GM23338 (cell line): ENCODE results near the gene ARL8B. TPM values are rescaled to one million over a fixed set of nuclear protein-coding genes. Genes with fewer than 3 reads are reported as not detected.
A peak's percentile ranks its signal among the peaks of the same experiment; 100 is the strongest.

Source experiments
- ATAC-seq: fragments of 200-7000 bp; cut with Tn5 transposase; 3 replicates; pipeline ENCODE4 v1.9.1; 2020
- DNase-seq: peaks from one replicate; pipeline ENCODE4 v3.0.0-alpha.2; 2015; ENCODE audit warnings: low spot score
- H2AFZ ChIP-seq: fragments of 200-600 bp; sonication (generic); 2 replicates; pipeline ENCODE4 v1.8.0; 2016; ENCODE audit warnings: antibody characterized with exemption, mild to moderate bottlenecking, moderate library complexity
- H3F3A ChIP-seq: fragments of 200-600 bp; sonication (generic); replicated peaks from 2 replicates; pipeline ENCODE4 v1.8.0; 2017; ENCODE audit warnings: antibody characterized with exemption, mixed run types, low read depth
- H3K27ac ChIP-seq: fragments of 200-600 bp; sonication (generic); 2 replicates; pipeline ENCODE4 v1.6.1; 2016; ENCODE audit warnings: low read depth
- H3K27me3 ChIP-seq: fragments of 200-600 bp; sonication (generic); 2 replicates; pipeline ENCODE4 v1.8.0; 2016; ENCODE audit warnings: mild to moderate bottlenecking, mixed run types, moderate library complexity; ENCODE audit not compliant: insufficient read depth
- H3K36me3 ChIP-seq: fragments of 200-600 bp; sonication (generic); 2 replicates; pipeline ENCODE4 v1.8.0; 2016; ENCODE audit warnings: mild to moderate bottlenecking; ENCODE audit not compliant: insufficient read depth
- H3K4me1 ChIP-seq: fragments of 200-600 bp; sonication (generic); 2 replicates; pipeline ENCODE4 v1.8.0; 2016; ENCODE audit warnings: mild to moderate bottlenecking, moderate library complexity; ENCODE audit not compliant: insufficient read depth
- H3K4me2 ChIP-seq: fragments of 200-600 bp; sonication (generic); 2 replicates; pipeline ENCODE4 v1.7.1; 2017; ENCODE audit warnings: mixed run types
- H3K4me3 ChIP-seq: fragments of 200-600 bp; sonication (generic); 2 replicates; pipeline ENCODE4 v1.6.1; 2016; ENCODE audit warnings: mixed run types
- H3K79me2 ChIP-seq: fragments of 200-600 bp; sonication (generic); replicated peaks from 2 replicates; pipeline ENCODE4 v1.8.0; 2017; ENCODE audit warnings: mild to moderate bottlenecking; ENCODE audit not compliant: insufficient read depth
- H3K9me2 ChIP-seq: fragments of 200-600 bp; sonication (generic); 2 replicates; pipeline ENCODE4 v1.8.0; 2017; ENCODE audit not compliant: insufficient read depth
- H4K20me1 ChIP-seq: fragments of 200-600 bp; sonication (generic); replicated peaks from 2 replicates; pipeline ENCODE4 v1.8.0; 2017; ENCODE audit warnings: mild to moderate bottlenecking; ENCODE audit not compliant: insufficient read depth
- H3K27ac Mint-ChIP-seq: 2 replicates; pipeline ENCODE4 v1.8.0; 2020; ENCODE audit warnings: inconsistent platforms, mild to moderate bottlenecking, moderate library complexity, mixed read lengths
- H3K27me3 Mint-ChIP-seq: 3 replicates; pipeline ENCODE4 v1.8.0; 2022; ENCODE audit warnings: low read depth, mild to moderate bottlenecking, moderate library complexity, mixed read lengths, inconsistent platforms; ENCODE audit not compliant: insufficient read depth, poor library complexity
- H3K36me3 Mint-ChIP-seq: 3 replicates; pipeline ENCODE4 v1.8.0; 2021; ENCODE audit warnings: low read depth, mild to moderate bottlenecking, inconsistent platforms, moderate library complexity, mixed read lengths
- H3K4me1 Mint-ChIP-seq: 3 replicates; pipeline ENCODE4 v1.8.0; 2020; ENCODE audit warnings: mild to moderate bottlenecking, inconsistent platforms, mixed read lengths
- H3K4me3 Mint-ChIP-seq: 3 replicates; pipeline ENCODE4 v1.8.0; 2021; ENCODE audit warnings: moderate library complexity, mild to moderate bottlenecking, inconsistent platforms, mixed read lengths
- H3K9me3 Mint-ChIP-seq: 3 replicates; pipeline ENCODE4 v1.8.0; 2020; ENCODE audit warnings: moderate library complexity, mild to moderate bottlenecking, inconsistent platforms, mixed read lengths
- CREB1 ChIP-seq: fragments of 250-450 bp; sonication (Bioruptor Pico); IDR thresholded peaks from 2 replicates; pipeline ENCODE4 v1.5.0; 2020; ENCODE audit warnings: low read depth, mild to moderate bottlenecking, moderate library complexity
- EZH2 ChIP-seq: fragments of 200-600 bp; sonication (generic); IDR thresholded peaks from one replicate; pipeline ENCODE4 v1.8.0; 2017; ENCODE audit warnings: antibody characterized with exemption, mild to moderate bottlenecking, low read depth; ENCODE audit not compliant: unreplicated experiment
- EZH2phosphoT487 ChIP-seq: fragments of 200-600 bp; sonication (generic); IDR thresholded peaks from one replicate; pipeline ENCODE4 v1.8.1; 2018; ENCODE audit warnings: antibody characterized with exemption; ENCODE audit not compliant: unreplicated experiment
- JUNB ChIP-seq: IDR thresholded peaks from one replicate; pipeline ENCODE4 v1.6.1; 2016; ENCODE audit warnings: antibody characterized with exemption; ENCODE audit not compliant: unreplicated experiment
- NANOG ChIP-seq: IDR thresholded peaks from 2 replicates; pipeline ENCODE4 v1.6.1; 2016; ENCODE audit warnings: antibody characterized with exemption, borderline replicate concordance
- POLR2AphosphoS5 ChIP-seq: IDR thresholded peaks from 2 replicates; pipeline ENCODE4 v1.6.1; 2016; ENCODE audit warnings: antibody characterized with exemption, low read depth
- STAT1 ChIP-seq: IDR thresholded peaks from one replicate; pipeline ENCODE4 v1.6.1; 2016; ENCODE audit warnings: antibody characterized with exemption; ENCODE audit not compliant: unreplicated experiment
- ZNF114 ChIP-seq: fragments of 250-450 bp; sonication (Bioruptor Pico); IDR thresholded peaks from 2 replicates; pipeline ENCODE4 v1.5.0; 2020; ENCODE audit warnings: mild to moderate bottlenecking, moderate library complexity
- ZNF331 ChIP-seq: fragments of 250-450 bp; sonication (Bioruptor Pico); IDR thresholded peaks from 2 replicates; pipeline ENCODE4 v1.5.0; 2020; ENCODE audit warnings: low read depth, mild to moderate bottlenecking, moderate library complexity
- ZNF462 ChIP-seq: fragments of 250-450 bp; sonication (Bioruptor Pico); IDR thresholded peaks from 2 replicates; pipeline ENCODE4 v1.5.0; 2020; ENCODE audit warnings: mild to moderate bottlenecking, moderate library complexity
- polyA plus RNA-seq: library from polyadenylated mRNA; unstranded; fragments of >200 nt; fragmentation: Nextera tagmentation; extraction: Ambion mirVana; gene quantifications from 2 replicates; pipeline ENCODE4 v1.2.1, GENCODE V29; 2016
- total RNA-seq: library from RNA; depleted of rRNA; stranded (reverse); fragments of >200 nt; shearing (Covaris generic); gene quantifications from 2 replicates; pipeline ENCODE4 v1.2.3, GENCODE V29; 2014
- TF ChIP-seq, protein P1 (sequence below), 2 experiments: fragments of 200-600 bp in 1 of 2; sonication (generic) in 1 of 2; conservative IDR thresholded peaks; 2 replicates each; pipeline versions ENCODE4 v1.5.1 to v1.6.1; 2016 to 2017; ENCODE audit warnings: antibody characterized with exemption in 2 of 2, low read depth in 2 of 2, mild to moderate bottlenecking in 2 of 2, moderate library complexity in 1 of 2
- TF ChIP-seq, protein P2 (sequence below): IDR thresholded peaks from 2 replicates; pipeline ENCODE4 v1.6.1; 2016; ENCODE audit warnings: antibody characterized with exemption
- TF ChIP-seq, protein P3 (sequence below): IDR thresholded peaks from one replicate; pipeline ENCODE4 v1.6.1; 2018; ENCODE audit warnings: antibody characterized with exemption; ENCODE audit not compliant: unreplicated experiment

The ARL8B gene
- total and polyA plus RNA-seq, 2 experiments from 2014 or later: 25.5 to 40.8 TPM

GRCh38 chr3:5188419-5189221, 66.5 kb downstream of the ARL8B start:
- peaks cover 43% of the 10 kb centered on the region for H3K4me1 Mint-ChIP-seq
- Histone ChIP-seq H3K4me3 (peak overlapping the region; percentile 68), H3F3A (no peaks in the 10 kb centered on the region), H3K4me1 (peaks cover 17% of the 10 kb centered on the region), H3K27ac (no peak overlapping the region), H3K9me2 (no peaks in the 10 kb centered on the region), H4K20me1 (peaks cover 5% of the 10 kb centered on the region), H3K79me2 (peaks cover 47% of the 10 kb centered on the region), H3K36me3 (no peaks in the 10 kb centered on the region), H2AFZ (peak overlapping the region; percentile 84), H3K4me2 (peak overlapping the region; percentile 96), H3K27me3 (peaks cover 16% of the 10 kb centered on the region; the same call in 1 of the 2 replicates)
- peaks cover 5% of the 10 kb centered on the region for H3K27me3 Mint-ChIP-seq
- DNase-seq (peak; percentile 49), ATAC-seq (peak; percentile 8)
- TF ChIP-seq, protein P1, sequence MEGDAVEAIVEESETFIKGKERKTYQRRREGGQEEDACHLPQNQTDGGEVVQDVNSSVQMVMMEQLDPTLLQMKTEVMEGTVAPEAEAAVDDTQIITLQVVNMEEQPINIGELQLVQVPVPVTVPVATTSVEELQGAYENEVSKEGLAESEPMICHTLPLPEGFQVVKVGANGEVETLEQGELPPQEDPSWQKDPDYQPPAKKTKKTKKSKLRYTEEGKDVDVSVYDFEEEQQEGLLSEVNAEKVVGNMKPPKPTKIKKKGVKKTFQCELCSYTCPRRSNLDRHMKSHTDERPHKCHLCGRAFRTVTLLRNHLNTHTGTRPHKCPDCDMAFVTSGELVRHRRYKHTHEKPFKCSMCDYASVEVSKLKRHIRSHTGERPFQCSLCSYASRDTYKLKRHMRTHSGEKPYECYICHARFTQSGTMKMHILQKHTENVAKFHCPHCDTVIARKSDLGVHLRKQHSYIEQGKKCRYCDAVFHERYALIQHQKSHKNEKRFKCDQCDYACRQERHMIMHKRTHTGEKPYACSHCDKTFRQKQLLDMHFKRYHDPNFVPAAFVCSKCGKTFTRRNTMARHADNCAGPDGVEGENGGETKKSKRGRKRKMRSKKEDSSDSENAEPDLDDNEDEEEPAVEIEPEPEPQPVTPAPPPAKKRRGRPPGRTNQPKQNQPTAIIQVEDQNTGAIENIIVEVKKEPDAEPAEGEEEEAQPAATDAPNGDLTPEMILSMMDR (conservative IDR thresholded peaks at IDR 0.05; ENCODE audit: low read depth in 2 of 2): no peak
- TF ChIP-seq EZH2phosphoT487 (no peak), ZNF331 (CRISPR knock-in tag) (no peak), NANOG (no peak), EZH2 (no peak), JUNB (no peak), STAT1 (no peak), ZNF114 (CRISPR knock-in tag) (no peak), CREB1 (CRISPR knock-in tag) (no peak), ZNF462 (no peak), POLR2AphosphoS5 (no peak)
- TF ChIP-seq, protein P2, sequence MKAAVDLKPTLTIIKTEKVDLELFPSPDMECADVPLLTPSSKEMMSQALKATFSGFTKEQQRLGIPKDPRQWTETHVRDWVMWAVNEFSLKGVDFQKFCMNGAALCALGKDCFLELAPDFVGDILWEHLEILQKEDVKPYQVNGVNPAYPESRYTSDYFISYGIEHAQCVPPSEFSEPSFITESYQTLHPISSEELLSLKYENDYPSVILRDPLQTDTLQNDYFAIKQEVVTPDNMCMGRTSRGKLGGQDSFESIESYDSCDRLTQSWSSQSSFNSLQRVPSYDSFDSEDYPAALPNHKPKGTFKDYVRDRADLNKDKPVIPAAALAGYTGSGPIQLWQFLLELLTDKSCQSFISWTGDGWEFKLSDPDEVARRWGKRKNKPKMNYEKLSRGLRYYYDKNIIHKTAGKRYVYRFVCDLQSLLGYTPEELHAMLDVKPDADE: no peak
- TF ChIP-seq, protein P3, sequence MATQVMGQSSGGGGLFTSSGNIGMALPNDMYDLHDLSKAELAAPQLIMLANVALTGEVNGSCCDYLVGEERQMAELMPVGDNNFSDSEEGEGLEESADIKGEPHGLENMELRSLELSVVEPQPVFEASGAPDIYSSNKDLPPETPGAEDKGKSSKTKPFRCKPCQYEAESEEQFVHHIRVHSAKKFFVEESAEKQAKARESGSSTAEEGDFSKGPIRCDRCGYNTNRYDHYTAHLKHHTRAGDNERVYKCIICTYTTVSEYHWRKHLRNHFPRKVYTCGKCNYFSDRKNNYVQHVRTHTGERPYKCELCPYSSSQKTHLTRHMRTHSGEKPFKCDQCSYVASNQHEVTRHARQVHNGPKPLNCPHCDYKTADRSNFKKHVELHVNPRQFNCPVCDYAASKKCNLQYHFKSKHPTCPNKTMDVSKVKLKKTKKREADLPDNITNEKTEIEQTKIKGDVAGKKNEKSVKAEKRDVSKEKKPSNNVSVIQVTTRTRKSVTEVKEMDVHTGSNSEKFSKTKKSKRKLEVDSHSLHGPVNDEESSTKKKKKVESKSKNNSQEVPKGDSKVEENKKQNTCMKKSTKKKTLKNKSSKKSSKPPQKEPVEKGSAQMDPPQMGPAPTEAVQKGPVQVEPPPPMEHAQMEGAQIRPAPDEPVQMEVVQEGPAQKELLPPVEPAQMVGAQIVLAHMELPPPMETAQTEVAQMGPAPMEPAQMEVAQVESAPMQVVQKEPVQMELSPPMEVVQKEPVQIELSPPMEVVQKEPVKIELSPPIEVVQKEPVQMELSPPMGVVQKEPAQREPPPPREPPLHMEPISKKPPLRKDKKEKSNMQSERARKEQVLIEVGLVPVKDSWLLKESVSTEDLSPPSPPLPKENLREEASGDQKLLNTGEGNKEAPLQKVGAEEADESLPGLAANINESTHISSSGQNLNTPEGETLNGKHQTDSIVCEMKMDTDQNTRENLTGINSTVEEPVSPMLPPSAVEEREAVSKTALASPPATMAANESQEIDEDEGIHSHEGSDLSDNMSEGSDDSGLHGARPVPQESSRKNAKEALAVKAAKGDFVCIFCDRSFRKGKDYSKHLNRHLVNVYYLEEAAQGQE: no peak
- no peaks in the 10 kb centered on the region for H3K9me3 Mint-ChIP-seq
- peak overlapping the region; percentile 96 for H3K4me3 Mint-ChIP-seq
- peak overlapping the region; percentile 50; the same call in 1 of the 2 replicates for H3K27ac Mint-ChIP-seq
- peaks cover 11% of the 10 kb centered on the region; the same call in 2 of the 3 replicates for H3K36me3 Mint-ChIP-seq
